ENCODE results near the gene SNX9.
"Not testable (repeated sequence)": the region's sequence is repeated elsewhere in the genome, so short reads cannot be mapped to it uniquely, and the experiment has no call there.

SNX9 gene

DNA sequence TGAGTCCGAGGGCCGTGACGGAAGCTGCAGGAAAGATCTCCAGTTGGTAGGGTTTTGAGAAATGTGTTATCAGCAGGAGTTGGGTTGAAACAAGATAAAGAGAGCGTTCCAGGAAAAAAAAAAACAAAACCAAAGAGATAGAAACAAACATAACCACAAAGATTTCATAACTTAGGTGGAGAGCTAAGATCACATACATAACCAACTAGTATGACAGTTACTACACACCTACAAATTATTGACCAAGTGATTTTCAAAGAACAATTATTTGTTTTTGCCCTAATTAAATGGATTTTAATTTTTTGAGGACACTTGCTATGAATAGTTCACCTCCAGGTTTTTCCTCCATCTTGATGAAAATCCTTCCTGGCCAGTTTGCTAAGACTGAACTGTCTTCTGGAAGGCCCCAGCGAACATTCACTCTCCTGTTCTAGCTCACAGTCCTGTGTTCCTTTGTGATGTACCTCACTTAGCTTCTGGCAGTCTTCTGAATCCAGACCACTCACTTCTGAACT, 69.4 kb downstream of the SNX9 start:
- no peak for DNase-seq

DNA sequence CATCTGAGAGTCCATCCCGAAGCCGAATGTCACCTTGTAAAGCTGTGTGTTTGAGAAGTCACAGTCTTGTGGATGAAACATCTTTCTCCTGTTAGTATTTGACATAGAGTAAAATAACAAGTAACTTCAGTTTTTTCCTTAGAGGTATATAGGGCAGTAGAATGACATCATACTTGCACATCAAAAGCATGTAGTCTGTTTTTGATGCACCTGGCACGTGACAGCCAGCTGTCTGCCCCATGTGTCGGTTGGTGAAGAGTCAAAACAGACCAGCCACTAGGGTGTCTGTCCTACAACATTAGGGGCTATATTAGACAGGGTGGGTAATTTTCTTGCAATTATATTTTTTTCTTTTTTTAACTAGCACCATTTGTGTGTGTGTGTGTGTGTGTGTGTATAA, 70.2 kb downstream of the SNX9 start:
- DNase-seq: peak; percentile 58

DNA sequence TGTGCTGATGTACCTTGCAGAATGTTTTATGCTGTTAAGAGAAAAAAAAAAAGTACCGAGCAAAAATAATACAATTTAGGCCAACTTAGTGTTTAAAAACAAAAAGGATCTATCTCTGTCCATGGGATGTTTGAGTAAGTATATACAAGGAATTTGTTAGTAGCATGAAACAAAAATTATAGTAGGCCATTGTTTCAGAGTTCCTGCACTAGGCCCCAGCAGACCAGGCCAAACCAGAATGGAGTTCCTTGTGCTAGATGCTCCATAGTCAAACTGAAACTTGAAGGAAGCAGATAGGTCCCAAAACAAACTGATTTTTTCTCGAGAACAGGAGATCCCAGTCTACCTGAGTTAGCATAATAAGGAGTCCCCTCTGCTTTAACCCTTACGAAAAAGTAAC, 72.5 kb downstream of the SNX9 start:
- no peak for DNase-seq

DNA sequence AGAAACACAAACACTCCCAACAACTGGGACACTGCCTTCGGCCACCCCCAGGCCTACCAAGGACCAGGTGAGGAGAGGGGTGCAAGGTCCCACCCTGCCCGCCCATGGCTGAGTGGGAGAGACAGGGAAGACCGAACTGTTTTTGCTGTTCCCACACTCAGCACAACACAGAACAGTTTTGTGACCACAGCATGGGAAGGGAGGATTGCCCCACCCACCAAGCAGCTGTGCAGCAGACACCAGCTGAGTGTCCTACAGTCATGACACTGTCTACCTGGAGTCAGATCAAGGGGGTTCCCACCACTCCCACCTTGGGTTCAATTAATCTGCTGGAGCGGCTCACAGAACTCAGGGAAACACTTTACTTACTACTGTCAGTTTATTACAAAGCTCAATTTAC, 73.9 kb downstream of the SNX9 start:
- no peak for DNase-seq

DNA sequence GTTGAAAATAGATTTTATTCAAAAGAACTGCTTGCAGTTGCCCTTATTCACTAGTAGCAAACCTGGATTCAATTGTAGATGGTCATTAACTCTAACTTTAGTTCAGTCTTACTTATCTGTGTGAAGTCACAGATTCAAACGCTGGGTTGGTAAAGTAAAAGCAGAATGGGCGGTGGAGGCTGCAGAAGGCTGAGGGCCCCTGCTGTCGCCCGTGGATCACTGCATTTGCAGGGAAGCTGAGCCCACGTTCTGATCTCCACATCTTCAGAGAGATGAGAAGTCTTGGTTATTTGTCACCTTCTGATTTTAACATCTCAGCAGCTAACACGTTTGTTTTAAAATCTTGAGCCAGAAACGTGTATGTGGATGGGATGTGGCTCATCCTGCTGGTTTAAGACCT, 75.1 kb downstream of the SNX9 start:
- DNase-seq: no peak

DNA sequence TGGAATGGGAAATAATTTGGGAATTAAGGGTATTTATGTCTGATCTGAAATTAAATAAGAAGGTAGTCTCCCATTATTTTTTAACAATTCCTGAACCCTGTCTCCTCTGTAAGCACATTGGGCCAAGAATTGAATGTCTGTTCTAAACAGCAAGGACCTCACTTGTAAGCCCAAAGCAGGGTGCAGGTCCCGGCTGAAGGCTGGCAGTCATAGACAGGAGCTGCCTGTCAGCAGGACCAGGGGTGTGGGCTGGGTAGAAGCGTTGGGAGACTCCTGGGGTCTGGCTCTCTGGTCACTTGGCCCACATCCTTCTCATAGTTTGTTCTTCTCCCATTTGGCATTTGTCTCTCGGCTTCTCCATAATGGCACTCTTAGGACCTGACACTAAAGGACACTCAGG, 75.6 kb downstream of the SNX9 start:
- DNase-seq: no peak

DNA sequence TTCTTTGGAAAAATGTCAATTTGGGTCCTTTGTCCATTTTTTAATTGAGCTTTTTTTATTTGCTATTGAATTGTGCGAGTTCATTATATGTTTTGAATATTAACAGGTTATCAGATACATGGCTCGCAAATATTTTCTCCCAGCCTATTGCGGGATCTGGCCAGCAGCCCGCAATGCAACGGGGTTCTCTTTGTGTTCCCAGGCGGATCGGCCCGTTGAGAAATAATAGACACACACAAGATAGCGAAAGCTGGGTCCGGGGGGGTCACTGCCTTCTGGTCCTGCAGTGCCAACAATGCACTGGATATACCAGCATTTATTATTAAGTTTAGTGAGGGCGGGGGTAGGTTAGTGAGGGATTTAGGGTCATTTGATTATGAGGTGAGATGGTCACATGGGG, 77.2 kb downstream of the SNX9 start:
- DNase-seq: not testable (repeated sequence)

DNA sequence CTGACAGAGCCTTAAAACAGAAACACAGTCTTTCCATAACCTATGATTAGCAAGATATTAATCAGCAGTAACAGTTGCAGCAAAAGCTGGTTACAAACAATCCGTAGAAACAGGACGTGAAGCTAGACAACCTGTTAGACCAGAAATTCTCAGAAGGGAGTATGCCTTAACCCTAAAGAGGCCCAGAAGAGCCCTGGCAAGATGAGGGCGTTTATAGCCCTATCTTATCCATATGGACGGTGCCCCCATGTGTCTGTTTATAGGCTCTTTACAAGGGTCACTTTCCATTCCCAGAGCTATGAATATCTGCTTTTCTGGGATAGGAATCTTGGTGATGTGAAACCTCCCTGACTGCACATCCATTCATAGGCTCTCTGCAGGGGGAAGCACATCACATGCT, 77.7 kb downstream of the SNX9 start:
- DNase-seq: not testable (repeated sequence)

DNA sequence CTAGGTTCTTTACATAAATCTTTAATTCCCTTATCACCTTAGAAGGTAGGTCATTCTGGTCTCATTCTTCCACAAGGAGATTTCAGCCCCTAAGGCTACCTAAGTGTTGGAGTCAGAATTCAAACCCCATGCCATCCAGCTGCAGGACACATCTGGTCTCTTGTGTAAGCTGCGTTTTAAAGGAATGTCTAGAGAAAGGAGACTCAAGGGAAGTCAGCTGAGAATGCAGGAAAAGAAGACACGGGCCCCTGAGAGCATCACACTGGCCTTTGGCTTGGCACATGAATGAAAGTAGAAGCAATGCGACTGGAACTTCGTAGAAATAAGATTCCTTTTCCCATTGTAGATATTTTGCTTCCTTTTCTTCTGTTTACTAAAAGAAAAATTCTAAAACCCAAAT, 82.0 kb downstream of the SNX9 start:
- no peak for DNase-seq

DNA sequence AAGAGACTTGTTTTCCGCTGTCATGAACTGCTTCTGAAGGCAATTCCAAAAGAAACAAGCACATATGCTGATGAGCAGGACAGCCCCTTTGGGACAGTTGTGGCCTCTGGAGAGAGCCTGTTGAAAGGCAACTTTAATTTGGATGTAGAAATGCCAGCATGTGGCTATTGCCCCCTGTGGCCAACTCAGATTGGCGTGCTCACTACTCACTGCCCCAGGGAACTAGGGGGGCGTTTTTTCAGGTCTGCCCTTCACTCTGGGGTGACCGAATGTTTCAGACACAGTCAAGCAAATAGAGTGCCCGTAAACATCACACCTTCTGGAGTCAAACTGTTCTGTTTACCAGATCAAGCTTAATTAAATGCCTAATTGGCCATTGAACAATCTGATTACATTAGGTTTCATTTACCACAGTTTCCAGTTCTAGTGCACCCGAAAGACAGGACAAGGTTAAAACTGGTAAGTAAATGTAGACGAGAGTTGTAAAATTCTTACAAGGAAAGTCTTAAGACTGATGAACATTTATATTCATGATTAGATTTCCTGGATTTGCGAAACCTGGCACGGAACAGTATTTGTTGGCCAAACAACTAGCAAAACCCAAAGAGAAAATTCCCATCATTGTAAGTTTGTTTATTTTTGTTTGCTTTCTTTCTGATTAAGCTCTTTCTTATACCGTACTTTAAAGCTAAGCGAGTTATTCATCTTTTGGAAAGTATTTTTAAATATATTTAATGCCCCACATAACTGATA, 82.7 kb downstream of the SNX9 start:
- no peak for DNase-seq

DNA sequence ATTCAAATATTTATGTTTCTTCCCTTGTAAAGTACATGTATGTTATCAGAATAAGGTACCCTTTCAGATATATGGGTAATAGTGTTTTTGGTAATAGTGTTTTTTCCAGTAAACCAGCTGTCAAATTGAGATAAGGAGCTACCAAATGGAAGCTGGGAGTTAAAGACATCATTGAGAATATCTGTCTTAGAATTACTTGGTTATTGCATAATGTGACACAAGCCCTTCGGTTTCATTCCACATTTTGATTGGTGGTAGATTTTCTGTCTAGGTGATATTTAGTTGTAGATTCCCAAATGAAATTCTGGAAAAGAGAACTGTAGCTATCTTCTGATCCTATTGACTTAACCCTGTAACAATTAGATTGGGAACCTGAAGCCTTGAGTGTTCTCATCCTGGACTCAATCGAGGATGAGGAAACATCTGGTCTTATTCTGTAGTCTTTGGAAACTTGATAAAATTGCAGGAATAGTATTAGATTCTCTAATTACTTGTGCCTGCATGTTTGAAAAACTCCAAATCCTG, 83.6 kb downstream of the SNX9 start:
- no peak for DNase-seq

DNA sequence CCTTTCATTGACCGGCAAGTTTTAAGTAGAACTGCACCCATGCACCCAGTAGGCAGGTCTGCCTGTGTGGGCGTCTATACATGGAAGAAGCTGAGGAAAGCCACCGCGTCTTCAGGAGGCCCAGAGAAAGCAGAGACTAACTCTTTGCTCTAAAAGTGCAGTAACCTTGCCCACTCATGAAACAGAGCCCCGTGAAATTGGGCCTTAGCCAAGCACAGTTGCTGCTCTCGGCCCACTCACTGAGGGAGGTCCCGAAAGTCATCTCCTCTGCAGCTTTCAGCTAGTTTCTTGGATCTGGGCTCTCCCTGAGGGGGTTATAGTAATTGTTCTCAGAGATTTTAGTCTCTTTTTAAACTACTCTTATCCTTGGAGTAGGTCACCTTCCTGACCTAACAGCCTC, 84.6 kb downstream of the SNX9 start:
- no peak for DNase-seq

DNA sequence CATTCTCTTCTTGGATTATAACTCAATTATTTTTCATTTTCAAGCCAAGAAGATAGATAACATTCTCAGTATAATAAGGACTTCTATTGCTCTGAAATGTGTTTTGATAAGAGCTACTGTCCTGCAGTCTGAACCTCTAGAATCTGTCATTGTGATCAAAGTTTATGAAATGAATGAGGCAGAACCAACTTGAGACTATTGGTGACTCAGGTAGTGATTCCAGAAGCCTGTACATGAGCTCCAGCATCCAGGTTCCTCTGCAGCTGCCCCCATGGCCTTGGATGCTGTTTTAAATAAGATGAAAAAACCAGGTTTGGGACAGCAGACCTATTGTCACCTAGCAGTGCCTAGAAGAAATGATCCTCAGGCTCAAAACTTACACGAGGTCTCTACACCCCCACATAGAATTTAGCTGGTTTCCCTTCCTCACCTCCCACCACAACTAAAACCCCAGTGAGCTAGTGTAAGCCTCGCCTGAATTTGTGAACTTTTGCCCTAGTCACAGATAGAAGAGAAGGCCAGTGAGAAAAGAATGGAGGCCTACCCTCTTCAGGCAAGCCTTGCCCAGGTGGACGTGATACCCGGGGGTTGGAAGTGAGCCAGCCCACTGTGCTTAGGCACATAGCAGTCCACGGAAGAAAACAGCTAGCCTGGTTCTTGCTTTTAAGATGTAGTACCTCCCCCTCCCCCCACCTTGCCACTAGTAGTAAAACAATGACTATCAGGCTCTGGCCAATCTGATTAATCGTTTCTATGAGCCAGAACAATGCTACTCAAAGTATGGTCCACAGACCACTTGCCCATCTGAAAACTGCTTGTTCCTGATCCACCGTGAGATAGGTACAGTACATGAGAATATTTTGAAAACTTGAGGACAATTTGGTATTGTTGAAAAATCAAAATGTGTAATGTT, 85.6 kb downstream of the SNX9 start:
- DNase-seq: no peak

DNA sequence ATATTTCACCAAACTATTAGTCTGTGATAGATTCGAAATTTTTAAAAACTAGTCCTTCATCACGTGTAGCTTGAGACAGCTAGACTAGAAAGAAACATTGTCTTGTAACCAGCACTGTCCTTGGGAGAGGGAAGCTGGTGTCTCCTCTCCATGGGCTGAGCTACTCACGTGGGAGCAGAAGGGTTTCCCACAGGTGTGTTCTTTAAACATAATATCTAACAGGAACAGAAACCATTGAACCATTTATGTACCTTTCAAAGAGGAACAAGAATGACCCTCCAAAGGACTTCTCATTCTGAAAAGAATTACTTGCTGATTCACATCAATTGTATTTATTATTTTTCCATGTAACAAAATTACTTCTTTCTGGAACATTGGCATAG, 86.2 kb downstream of the SNX9 start:
- no peak for DNase-seq

DNA sequence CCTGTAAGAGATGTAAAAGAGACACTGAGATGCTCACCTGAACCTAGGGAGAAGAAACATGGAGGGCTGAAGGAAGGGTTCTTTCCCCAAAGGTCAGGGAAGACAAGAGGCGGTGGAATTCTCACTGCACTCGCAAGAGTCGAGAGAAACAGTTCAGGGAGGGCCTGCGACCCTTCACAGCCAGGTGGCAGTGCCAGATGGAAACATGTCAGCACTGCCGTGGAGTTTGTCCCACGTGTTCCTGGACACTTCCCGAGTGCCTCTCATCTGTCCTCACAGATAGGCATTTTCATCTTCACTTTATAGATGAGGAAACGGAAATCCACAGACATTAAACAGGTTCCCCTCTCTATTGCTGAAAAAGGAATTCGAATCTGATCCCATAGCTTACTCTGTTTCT, 88.2 kb downstream of the SNX9 start:
- no peak for DNase-seq

DNA sequence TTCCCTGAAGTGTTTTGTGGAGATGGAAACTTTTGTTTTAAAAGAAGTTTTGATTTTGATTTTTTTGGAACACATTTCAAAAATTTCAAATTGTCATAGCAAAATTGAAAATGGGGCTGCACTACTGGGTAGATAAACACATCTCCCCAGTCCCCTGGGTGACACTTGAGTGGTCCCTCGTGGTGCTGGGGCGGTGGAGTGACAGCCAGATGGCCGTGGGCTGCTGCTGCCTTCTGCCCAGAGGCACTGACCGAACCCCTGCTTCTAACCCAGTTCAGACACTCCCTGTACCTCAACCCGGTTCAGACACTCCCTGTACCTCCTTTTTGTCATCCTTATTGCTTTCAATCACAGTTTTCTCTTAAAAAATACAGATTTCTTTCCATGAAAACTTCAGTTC, 88.7 kb downstream of the SNX9 start:
- DNase-seq: no peak

DNA sequence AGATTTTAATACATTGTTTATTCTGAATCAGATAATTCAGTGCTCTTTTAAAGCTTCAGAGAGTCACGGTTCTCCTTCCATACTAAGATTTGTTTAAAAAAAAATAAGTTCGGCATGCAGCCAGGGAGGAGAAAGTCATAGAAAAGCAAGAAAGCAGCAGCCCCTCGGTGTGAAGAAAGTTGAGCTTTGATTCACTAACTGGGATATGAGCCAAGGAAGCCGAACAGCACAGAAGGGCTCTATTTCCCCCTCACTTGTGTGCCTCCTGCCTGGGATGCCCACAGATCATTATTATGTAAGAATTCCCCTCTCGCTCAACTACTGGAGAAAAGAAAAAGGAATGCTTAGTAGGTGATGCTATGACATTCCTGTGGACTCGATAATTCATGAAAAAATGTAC, 89.3 kb downstream of the SNX9 start:
- DNase-seq: no peak

DNA sequence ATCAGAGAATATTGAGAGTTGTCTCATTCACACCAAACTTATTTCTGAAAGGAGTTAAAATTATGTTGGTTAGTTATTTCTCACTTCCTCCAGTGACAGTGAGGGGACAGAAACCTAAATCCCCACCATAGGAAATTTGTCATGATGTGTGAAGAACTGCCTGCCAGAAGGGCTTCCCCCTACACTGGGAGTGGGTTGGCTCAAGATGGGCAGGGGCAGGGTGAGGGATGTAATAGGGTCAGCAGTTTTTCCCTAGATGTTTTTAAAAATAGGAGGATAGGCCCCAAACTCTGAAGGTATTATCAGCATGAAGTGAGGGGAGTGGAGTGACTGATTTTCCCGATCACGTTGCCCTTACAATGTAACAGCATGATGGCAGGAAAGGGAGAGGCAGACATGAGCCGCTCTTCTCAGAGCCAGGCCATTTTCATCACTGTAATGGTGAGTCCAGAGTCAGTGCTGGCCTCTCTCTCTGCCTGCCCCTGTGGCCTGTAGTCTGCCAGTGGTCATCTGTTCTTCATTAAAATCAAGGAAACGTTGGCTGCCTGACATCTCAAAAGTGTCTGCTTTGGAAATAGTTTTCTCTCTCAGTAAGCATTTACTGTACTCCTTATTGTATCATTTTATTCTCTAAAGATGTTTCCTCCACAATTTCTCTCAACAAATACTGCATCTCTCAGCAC, 98.8 kb downstream of the SNX9 start:
- no peak for DNase-seq

DNA sequence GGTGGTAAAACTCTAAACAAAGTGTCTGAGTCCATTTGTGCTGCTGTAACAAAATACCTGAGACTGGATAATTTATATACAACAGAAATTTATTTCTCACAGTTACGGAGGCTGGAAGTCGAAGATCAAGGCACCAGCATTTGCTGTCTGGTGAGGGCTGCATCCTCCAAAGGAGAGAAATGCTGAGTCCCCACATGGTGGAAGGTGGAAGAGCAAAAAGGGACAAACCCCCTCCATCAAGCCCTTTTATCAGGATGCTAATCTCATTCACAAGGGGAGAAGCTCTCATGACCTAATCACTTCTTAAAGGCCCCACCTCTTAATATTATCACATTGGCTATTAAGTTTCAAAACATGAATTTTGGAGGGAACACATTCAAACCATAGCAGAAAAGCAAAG, 102.7 kb downstream of the SNX9 start:
- DNase-seq: no peak

DNA sequence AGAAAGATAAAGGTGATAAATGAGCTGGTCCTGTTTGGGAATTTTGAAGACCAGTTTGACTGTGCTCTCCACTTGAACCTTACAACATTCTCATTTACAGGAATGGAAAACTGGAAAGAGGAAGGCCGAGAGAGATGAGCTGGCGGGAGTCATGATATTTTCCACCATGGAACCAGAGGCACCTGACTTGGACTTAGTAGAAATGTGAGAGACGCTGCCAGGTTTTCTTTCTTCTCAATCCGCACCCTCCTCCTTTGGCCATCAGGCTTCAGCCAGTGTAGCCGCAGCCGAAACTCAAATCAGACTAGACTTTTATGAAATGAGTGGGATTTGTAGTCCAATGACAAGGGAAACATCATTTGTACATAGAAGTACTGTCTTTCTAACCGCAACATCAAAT, 104.0 kb downstream of the SNX9 start:
- no peak for DNase-seq

DNA sequence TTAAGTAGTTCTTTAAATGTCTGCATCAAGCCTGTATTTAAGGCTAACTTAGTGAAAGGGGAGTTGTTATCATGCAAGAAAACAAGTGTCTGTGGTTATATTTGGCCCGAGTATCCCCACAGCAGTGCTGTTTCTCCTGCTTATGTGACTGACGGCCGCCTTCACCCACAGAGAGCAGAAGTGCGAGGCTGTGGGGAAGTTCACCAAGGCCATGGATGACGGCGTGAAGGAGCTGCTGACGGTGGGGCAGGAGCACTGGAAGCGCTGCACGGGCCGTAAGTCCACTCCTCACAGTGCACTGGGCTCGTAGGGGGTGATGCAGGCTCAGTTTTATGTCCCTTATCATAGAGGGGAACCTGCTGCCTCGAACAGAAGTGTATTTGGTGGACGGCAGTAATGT, 105.4 kb downstream of the SNX9 start:
- no peak for DNase-seq

DNA sequence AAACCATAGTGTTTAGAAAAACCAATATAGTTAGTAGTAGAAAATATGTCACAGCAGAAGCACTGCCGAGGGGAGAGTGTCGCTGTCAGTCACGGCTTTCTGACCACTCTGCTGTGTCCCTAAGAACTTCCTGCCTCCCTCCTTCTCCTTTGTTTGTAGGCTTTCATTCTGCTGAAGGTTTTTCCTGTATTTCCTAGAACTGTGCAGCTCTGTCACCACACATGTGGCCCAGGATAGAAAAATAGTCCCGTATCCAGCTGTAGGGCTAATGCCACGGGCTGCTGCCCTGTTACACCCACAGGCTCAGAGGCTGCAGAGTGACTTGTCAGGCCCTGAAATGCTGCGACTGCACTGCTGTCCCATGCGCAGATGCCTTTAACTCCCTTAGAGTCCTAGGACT, 106.0 kb downstream of the SNX9 start:
- no peak for DNase-seq

DNA sequence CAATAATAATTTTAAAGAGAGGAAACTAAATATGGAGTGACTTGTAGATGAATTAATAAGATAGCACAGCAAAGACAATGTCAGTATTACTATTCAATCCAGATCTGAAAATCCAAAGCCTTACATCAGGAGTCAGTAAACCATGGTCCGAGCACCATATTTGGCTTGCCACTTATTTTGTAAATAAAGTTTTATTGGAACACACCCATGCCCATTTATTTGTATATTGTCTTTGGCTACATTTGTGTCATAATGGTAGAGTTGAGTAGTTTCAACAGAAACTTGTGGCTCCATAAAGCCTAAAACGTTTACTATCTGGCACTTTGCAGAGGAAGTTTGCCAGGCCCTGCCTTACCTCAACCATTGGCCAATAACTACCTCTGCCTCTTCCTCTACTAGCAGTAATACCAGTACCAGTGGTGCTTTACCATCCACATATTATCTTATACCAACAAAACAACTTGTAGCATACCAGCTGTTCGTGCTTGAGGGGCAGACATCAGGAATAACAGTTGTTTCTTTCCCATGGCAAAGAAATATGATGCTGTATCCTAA, 106.8 kb downstream of the SNX9 start:
- no peak for DNase-seq
